ENCODE results near the gene SDCBP2.

The SDCBP2 gene

GRCh38 chr20:1323256-1323655, 5.7 kb downstream of the SDCBP2 start:
- TF ChIP-seq FOXM1 (IDR thresholded peaks at IDR 0.05; ENCODE audit: borderline replicate concordance, low read depth) (no peak), NFIC (IDR thresholded peaks at IDR 0.05) (no peak), RAD21 (IDR thresholded peaks at IDR 0.05; ENCODE audit: low read depth) (no peak), YY1 (IDR thresholded peaks at IDR 0.05; ENCODE audit: low read depth) (no peak), EGR1 (IDR thresholded peaks at IDR 0.05) (no peak), MAX (IDR thresholded peaks at IDR 0.05) (no peak), USF1 (IDR thresholded peaks at IDR 0.05) (no peak), EP300 (IDR thresholded peaks at IDR 0.05; ENCODE audit: borderline replicate concordance) (no peak), TAF1 (IDR thresholded peaks at IDR 0.05; ENCODE audit: low read depth) (no peak), CREB1 (IDR thresholded peaks at IDR 0.05; ENCODE audit: low read depth) (no peak)

GRCh38 chr20:1322511-1323245, 6.3 kb downstream of the SDCBP2 start:
- no peak for TF ChIP-seq ZBTB7A (IDR thresholded peaks at IDR 0.05; ENCODE audit: low read depth)

- no peak for TF ChIP-seq EP300 (IDR thresholded peaks at IDR 0.05; ENCODE audit: borderline replicate concordance)
- TF ChIP-seq TAF1 (IDR thresholded peaks at IDR 0.05; ENCODE audit: low read depth), result no peak
- no peak for TF ChIP-seq USF1 (IDR thresholded peaks at IDR 0.05)
- TF ChIP-seq REST (IDR thresholded peaks at IDR 0.05; ENCODE audit: low read depth), result no peak
- no peak for TF ChIP-seq TCF12 (IDR thresholded peaks at IDR 0.05; ENCODE audit: low read depth)
Measured at GRCh38 chr20:1321654-1321939, 7.3 kb downstream of the SDCBP2 start.

GRCh38 chr20:1320902-1321653, 7.9 kb downstream of the SDCBP2 start:
- TF ChIP-seq TEAD4 (IDR thresholded peaks at IDR 0.05) (no peak), MAX (IDR thresholded peaks at IDR 0.05) (no peak), EP300 (IDR thresholded peaks at IDR 0.05; ENCODE audit: borderline replicate concordance) (no peak), REST (IDR thresholded peaks at IDR 0.05; ENCODE audit: low read depth) (no peak), CREB1 (IDR thresholded peaks at IDR 0.05; ENCODE audit: low read depth) (no peak), RAD21 (IDR thresholded peaks at IDR 0.05; ENCODE audit: low read depth) (no peak), FOXM1 (IDR thresholded peaks at IDR 0.05; ENCODE audit: borderline replicate concordance, low read depth) (no peak), EGR1 (IDR thresholded peaks at IDR 0.05) (no peak), NFIC (IDR thresholded peaks at IDR 0.05) (no peak), CEBPB (IDR thresholded peaks at IDR 0.05) (no peak), ZBTB7A (IDR thresholded peaks at IDR 0.05; ENCODE audit: low read depth) (no peak), TCF12 (IDR thresholded peaks at IDR 0.05; ENCODE audit: low read depth) (no peak), YY1 (IDR thresholded peaks at IDR 0.05; ENCODE audit: low read depth) (no peak), TAF1 (IDR thresholded peaks at IDR 0.05; ENCODE audit: low read depth) (no peak), USF1 (IDR thresholded peaks at IDR 0.05) (no peak)

GRCh38 chr20:1320016-1320415, 8.9 kb downstream of the SDCBP2 start:
- no peak for TF ChIP-seq TEAD4 (IDR thresholded peaks at IDR 0.05)
- no peak for TF ChIP-seq ZBTB7A (IDR thresholded peaks at IDR 0.05; ENCODE audit: low read depth)
- no peak for TF ChIP-seq TAF1 (IDR thresholded peaks at IDR 0.05; ENCODE audit: low read depth)
- no peak for TF ChIP-seq EP300 (IDR thresholded peaks at IDR 0.05; ENCODE audit: borderline replicate concordance)
- no peak for TF ChIP-seq RAD21 (IDR thresholded peaks at IDR 0.05; ENCODE audit: low read depth)
- TF ChIP-seq TCF12 (IDR thresholded peaks at IDR 0.05; ENCODE audit: low read depth), result no peak
- no peak for TF ChIP-seq MAX (IDR thresholded peaks at IDR 0.05)
- TF ChIP-seq EGR1 (IDR thresholded peaks at IDR 0.05), result no peak
- no peak for TF ChIP-seq CEBPB (IDR thresholded peaks at IDR 0.05)
- no peak for TF ChIP-seq NFIC (IDR thresholded peaks at IDR 0.05)
- no peak for TF ChIP-seq FOXM1 (IDR thresholded peaks at IDR 0.05; ENCODE audit: borderline replicate concordance, low read depth)
- no peak for TF ChIP-seq REST (IDR thresholded peaks at IDR 0.05; ENCODE audit: low read depth)
- TF ChIP-seq CREB1 (IDR thresholded peaks at IDR 0.05; ENCODE audit: low read depth), result no peak
- no peak for TF ChIP-seq USF1 (IDR thresholded peaks at IDR 0.05)
- no peak for TF ChIP-seq YY1 (IDR thresholded peaks at IDR 0.05; ENCODE audit: low read depth)
